GM18517 (cell line): Measurements from ENCODE around the gene TNFRSF12A.

Source experiments
- ATAC-seq: cut with Tn5 transposase; IDR thresholded peaks from one replicate; pipeline ENCODE4 v1.9.1; 2021; ENCODE audit warnings: mild to moderate bottlenecking, moderate library complexity; ENCODE audit not compliant: unreplicated experiment

Gene TNFRSF12A

GRCh38 chr16:3020247-3020603, at the start of gene TNFRSF12A:
TNFRSF12A (plus strand) TSS chr16:3020368; CDS start chr16:3020398, 30 bp downstream.
- no peak for ATAC-seq

GRCh38 chr16:2970563-2970962, 49.6 kb upstream of the TNFRSF12A start:
- no peak for ATAC-seq

- ATAC-seq: no peak
These were observed 48.8 kb upstream of the TNFRSF12A start for GRCh38 chr16:2971134-2971984.

GRCh38 chr16:2971985-2972784, 48.0 kb upstream of the TNFRSF12A start:
- no peak for ATAC-seq

- no peak for ATAC-seq
These were observed 47.1 kb upstream of the TNFRSF12A start for GRCh38 chr16:2973093-2973492.

- ATAC-seq: no peak
These were observed 46.4 kb upstream of the TNFRSF12A start for GRCh38 chr16:2973605-2974318.

- ATAC-seq: no peak
These were observed 45.7 kb upstream of the TNFRSF12A start for GRCh38 chr16:2974319-2975056.

- no peak for ATAC-seq
These were observed 44.9 kb upstream of the TNFRSF12A start for GRCh38 chr16:2975161-2975795.

- no peak for ATAC-seq
These were observed 44.0 kb upstream of the TNFRSF12A start for GRCh38 chr16:2976201-2976600.

GRCh38 chr16:2976673-2977072, 43.5 kb upstream of the TNFRSF12A start:
- ATAC-seq: no peak

GRCh38 chr16:2977440-2977839, 42.7 kb upstream of the TNFRSF12A start:
- ATAC-seq: no peak

GRCh38 chr16:2979669-2980226, 40.4 kb upstream of the TNFRSF12A start:
- peak; percentile 3 for ATAC-seq

GRCh38 chr16:2980227-2981176, 39.7 kb upstream of the TNFRSF12A start, which contains the start of gene PKMYT1:
PKMYT1 (minus strand) TSS chr16:2980446; CDS start chr16:2979657, 789 bp downstream.
- peak; percentile 70 for ATAC-seq

- ATAC-seq: no peak
These were observed 38.8 kb upstream of the TNFRSF12A start for GRCh38 chr16:2981177-2981898.

GRCh38 chr16:2981899-2982250, 38.3 kb upstream of the TNFRSF12A start:
- no peak for ATAC-seq

- no peak for ATAC-seq
These were observed 37.8 kb upstream of the TNFRSF12A start for GRCh38 chr16:2982402-2982801.

- no peak for ATAC-seq
These were observed 36.4 kb upstream of the TNFRSF12A start for GRCh38 chr16:2983706-2984136.

GRCh38 chr16:2985462-2985861, 34.7 kb upstream of the TNFRSF12A start:
- ATAC-seq: no peak
